Measurements from ENCODE around the gene EHHADH. TPM values are rescaled to one million over a fixed set of nuclear protein-coding genes. Genes with fewer than 3 reads are reported as not detected.

Gene EHHADH
- total and polyA plus RNA-seq, 9 of the 15 experiments (the other 6 are each of a cell fraction or from before 2014, with no cell fraction given): 3.6 to 6.4 (median 5.4) TPM

GRCh38 chr3:185152410-185153170 is 101.3 kb downstream of the EHHADH start, which contains the start of gene C3orf70 (continued):
- TF ChIP-seq, protein P1, sequence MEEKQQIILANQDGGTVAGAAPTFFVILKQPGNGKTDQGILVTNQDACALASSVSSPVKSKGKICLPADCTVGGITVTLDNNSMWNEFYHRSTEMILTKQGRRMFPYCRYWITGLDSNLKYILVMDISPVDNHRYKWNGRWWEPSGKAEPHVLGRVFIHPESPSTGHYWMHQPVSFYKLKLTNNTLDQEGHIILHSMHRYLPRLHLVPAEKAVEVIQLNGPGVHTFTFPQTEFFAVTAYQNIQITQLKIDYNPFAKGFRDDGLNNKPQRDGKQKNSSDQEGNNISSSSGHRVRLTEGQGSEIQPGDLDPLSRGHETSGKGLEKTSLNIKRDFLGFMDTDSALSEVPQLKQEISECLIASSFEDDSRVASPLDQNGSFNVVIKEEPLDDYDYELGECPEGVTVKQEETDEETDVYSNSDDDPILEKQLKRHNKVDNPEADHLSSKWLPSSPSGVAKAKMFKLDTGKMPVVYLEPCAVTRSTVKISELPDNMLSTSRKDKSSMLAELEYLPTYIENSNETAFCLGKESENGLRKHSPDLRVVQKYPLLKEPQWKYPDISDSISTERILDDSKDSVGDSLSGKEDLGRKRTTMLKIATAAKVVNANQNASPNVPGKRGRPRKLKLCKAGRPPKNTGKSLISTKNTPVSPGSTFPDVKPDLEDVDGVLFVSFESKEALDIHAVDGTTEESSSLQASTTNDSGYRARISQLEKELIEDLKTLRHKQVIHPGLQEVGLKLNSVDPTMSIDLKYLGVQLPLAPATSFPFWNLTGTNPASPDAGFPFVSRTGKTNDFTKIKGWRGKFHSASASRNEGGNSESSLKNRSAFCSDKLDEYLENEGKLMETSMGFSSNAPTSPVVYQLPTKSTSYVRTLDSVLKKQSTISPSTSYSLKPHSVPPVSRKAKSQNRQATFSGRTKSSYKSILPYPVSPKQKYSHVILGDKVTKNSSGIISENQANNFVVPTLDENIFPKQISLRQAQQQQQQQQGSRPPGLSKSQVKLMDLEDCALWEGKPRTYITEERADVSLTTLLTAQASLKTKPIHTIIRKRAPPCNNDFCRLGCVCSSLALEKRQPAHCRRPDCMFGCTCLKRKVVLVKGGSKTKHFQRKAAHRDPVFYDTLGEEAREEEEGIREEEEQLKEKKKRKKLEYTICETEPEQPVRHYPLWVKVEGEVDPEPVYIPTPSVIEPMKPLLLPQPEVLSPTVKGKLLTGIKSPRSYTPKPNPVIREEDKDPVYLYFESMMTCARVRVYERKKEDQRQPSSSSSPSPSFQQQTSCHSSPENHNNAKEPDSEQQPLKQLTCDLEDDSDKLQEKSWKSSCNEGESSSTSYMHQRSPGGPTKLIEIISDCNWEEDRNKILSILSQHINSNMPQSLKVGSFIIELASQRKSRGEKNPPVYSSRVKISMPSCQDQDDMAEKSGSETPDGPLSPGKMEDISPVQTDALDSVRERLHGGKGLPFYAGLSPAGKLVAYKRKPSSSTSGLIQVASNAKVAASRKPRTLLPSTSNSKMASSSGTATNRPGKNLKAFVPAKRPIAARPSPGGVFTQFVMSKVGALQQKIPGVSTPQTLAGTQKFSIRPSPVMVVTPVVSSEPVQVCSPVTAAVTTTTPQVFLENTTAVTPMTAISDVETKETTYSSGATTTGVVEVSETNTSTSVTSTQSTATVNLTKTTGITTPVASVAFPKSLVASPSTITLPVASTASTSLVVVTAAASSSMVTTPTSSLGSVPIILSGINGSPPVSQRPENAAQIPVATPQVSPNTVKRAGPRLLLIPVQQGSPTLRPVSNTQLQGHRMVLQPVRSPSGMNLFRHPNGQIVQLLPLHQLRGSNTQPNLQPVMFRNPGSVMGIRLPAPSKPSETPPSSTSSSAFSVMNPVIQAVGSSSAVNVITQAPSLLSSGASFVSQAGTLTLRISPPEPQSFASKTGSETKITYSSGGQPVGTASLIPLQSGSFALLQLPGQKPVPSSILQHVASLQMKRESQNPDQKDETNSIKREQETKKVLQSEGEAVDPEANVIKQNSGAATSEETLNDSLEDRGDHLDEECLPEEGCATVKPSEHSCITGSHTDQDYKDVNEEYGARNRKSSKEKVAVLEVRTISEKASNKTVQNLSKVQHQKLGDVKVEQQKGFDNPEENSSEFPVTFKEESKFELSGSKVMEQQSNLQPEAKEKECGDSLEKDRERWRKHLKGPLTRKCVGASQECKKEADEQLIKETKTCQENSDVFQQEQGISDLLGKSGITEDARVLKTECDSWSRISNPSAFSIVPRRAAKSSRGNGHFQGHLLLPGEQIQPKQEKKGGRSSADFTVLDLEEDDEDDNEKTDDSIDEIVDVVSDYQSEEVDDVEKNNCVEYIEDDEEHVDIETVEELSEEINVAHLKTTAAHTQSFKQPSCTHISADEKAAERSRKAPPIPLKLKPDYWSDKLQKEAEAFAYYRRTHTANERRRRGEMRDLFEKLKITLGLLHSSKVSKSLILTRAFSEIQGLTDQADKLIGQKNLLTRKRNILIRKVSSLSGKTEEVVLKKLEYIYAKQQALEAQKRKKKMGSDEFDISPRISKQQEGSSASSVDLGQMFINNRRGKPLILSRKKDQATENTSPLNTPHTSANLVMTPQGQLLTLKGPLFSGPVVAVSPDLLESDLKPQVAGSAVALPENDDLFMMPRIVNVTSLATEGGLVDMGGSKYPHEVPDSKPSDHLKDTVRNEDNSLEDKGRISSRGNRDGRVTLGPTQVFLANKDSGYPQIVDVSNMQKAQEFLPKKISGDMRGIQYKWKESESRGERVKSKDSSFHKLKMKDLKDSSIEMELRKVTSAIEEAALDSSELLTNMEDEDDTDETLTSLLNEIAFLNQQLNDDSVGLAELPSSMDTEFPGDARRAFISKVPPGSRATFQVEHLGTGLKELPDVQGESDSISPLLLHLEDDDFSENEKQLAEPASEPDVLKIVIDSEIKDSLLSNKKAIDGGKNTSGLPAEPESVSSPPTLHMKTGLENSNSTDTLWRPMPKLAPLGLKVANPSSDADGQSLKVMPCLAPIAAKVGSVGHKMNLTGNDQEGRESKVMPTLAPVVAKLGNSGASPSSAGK (IDR thresholded peaks at IDR 0.05): peak; percentile 76
- 0 out of 2 replicates have a peak, but pooled peaks have one; percentile 13 for TF ChIP-seq ZNF431 (CRISPR knock-in tag; IDR thresholded peaks at IDR 0.05)
- TF ChIP-seq NR3C1 (CRISPR knock-in tag; IDR thresholded peaks at IDR 0.05): 0 out of 2 replicates have a peak, but pooled peaks have one; percentile 50
- TF ChIP-seq UBTF (IDR thresholded peaks at IDR 0.05; ENCODE audit: borderline replicate concordance in 1 of 2, low read depth in 2 of 2, low read length in 2 of 2): 0 out of 4 replicates have a peak, but pooled peaks of 1 of the 2 experiments have one; percentile 16
- peak; percentile 73; the same call in 1 of the 2 replicates for TF ChIP-seq EZH2 (IDR thresholded peaks at IDR 0.05; ENCODE audit: borderline replicate concordance, low read depth, low read length)
- TF ChIP-seq MAX (CRISPR knock-in tag; IDR thresholded peaks at IDR 0.05): peak; percentile 43; the same call in 1 of the 2 replicates
- TF ChIP-seq EP300 (IDR thresholded peaks at IDR 0.05; ENCODE audit: low read length): no peak
- no peak for TF ChIP-seq SAFB (IDR thresholded peaks at IDR 0.05; ENCODE audit: borderline replicate concordance, low read depth, low read length)

Measured in K562 (cell line).